Tibial artery (tissue), 4 donors: ENCODE measurements around the gene RAP1GAP2.
"Not testable (repeated sequence)": the region's sequence is repeated elsewhere in the genome, so short reads cannot be mapped to it uniquely, and the experiment has no call there.

Source experiments
- DNase-seq, 2 donors: peaks; one replicate each; pipeline ENCODE4 v3.0.0-alpha.2; 2019
- H3K27ac ChIP-seq, 2 donors: fragments of 200-600 bp; sonication (generic) in 1 of 2; 1 replicate in 1 of 2; 2 replicates in 1 of 2; pipeline ENCODE4 v1.5.1; 2018 to 2019; ENCODE audit warnings: mild to moderate bottlenecking in 1 of 2
- H3K27me3 ChIP-seq, 2 donors: fragments of 200-600 bp; sonication (generic) in 1 of 2; one replicate each; pipeline versions ENCODE4 v1.5.1 to v1.6.0; 2016 to 2019
- H3K36me3 ChIP-seq, 3 donors: fragments of 200-600 bp; sonication (generic) in 2 of 3; one replicate each; pipeline ENCODE4 v1.5.1; 2016 to 2019; ENCODE audit warnings: mild to moderate bottlenecking in 2 of 3
- H3K4me1 ChIP-seq, 4 donors: fragments of 200-600 bp; sonication (generic) in 2 of 4; 1 replicate in 3 of 4; 2 replicates in 1 of 4; pipeline ENCODE4 v1.5.1; 2016 to 2019
- H3K4me3 ChIP-seq, 2 donors: fragments of 200-600 bp; sonication (generic) in 1 of 2; 1 replicate in 1 of 2; 2 replicates in 1 of 2; pipeline ENCODE4 v1.5.1; 2018 to 2019; ENCODE audit warnings: mild to moderate bottlenecking in 2 of 2
- H3K9me3 ChIP-seq, 3 donors: fragments of 200-600 bp; sonication (generic) in 1 of 3; one replicate each; pipeline ENCODE4 v1.5.1; 2016 to 2019
- intact Hi-C: fragments of 100-400 bp; cut with DNase I; formaldehyde crosslinking; loops from one replicate; pipeline ENCODE4 v1.15.0; 2023; ENCODE audit warnings: low total_unique reads
- TF ChIP-seq, protein P1 (sequence below), 2 experiments: fragments of 200-600 bp in 1 of 2; fragments of 450-650 bp in 1 of 2; IDR thresholded peaks; one replicate each; pipeline ENCODE4 v1.5.1; 2017 to 2019; ENCODE audit warnings: antibody characterized with exemption in 2 of 2, mild to moderate bottlenecking in 1 of 2, moderate library complexity in 1 of 2

The RAP1GAP2 gene

DNA sequence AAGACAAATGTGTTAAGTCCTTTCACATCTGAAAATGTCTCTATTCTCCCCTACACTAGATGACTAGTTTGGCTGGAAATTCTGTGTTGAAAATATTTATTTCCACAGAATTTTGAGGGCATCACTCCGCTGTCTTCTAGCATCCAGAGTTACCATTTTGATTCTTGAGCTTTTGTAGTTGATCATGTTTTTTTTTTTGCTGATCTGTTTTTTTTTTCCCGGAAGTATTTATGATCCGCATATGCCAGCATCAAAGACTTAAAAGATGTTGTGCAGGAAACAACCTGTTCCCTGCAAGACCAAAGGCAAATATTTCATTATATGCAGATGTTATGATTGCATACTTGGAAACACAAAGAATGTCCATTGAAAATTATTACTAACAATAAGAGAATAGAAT lies 250.5 kb downstream of the RAP1GAP2 start:
- TF ChIP-seq, protein P1, sequence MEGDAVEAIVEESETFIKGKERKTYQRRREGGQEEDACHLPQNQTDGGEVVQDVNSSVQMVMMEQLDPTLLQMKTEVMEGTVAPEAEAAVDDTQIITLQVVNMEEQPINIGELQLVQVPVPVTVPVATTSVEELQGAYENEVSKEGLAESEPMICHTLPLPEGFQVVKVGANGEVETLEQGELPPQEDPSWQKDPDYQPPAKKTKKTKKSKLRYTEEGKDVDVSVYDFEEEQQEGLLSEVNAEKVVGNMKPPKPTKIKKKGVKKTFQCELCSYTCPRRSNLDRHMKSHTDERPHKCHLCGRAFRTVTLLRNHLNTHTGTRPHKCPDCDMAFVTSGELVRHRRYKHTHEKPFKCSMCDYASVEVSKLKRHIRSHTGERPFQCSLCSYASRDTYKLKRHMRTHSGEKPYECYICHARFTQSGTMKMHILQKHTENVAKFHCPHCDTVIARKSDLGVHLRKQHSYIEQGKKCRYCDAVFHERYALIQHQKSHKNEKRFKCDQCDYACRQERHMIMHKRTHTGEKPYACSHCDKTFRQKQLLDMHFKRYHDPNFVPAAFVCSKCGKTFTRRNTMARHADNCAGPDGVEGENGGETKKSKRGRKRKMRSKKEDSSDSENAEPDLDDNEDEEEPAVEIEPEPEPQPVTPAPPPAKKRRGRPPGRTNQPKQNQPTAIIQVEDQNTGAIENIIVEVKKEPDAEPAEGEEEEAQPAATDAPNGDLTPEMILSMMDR (IDR thresholded peaks at IDR 0.05) = no peak
- Histone ChIP-seq H3K4me1 (peaks cover 0 to 7% (median 2%) of the 10 kb centered on the region in 4 donors), H3K27me3 (peaks cover 0 to 4% of the 10 kb centered on the region in 2 donors), H3K36me3 (no peaks in the 10 kb centered on the region), H3K27ac (no peak overlapping the region), H3K4me3 (no peak overlapping the region), H3K9me3 (peaks cover 0 to 14% (median 8%) of the 10 kb centered on the region in 3 donors)
- no peak for DNase-seq
- intact Hi-C loops = no loop called here

DNA sequence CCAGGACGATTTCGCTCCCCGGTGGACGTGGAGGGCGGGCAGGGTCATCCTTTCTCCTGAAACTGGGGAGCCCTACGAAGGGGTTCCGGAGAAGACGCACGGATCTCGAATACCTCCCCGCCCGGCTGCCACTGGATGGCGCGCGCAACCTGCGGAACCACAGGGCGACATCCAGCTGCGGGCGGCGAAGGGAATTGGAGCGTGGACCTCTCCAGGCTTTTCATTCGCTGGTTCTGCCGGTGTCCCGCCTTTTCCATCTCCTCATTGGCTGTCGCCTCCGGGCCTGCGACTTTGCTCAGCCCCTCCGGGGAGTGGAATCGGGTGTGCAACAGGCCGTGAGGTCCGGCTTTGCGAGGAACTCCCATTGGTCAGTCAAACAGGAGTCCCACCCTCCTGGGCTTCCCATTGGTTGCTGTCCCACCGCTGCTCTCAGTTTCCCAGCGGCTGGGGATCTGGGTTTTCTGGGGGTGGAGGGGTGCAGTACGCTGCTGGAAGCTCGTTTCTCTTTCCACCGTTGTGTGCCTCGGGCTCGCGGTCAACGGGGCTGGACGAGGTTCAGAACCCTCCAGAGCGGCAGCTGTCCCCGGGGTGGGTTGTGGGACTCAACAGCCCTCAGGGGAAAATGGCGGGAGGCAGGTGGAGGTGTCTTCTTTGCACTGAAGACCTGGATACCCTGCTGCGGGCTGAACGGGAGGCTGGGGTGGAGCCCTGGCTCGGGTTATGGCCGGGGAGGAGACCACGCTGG lies 252.7 kb downstream of the RAP1GAP2 start:
- Histone ChIP-seq H3K36me3 (no peaks in the 10 kb centered on the region), H3K27ac (peak overlapping the region in 1 of 2 donors; percentile 46), H3K9me3 (peaks cover 0 to 8% (median 5%) of the 10 kb centered on the region in 3 donors), H3K4me1 (peaks cover 0 to 7% (median 2%) of the 10 kb centered on the region in 4 donors), H3K4me3 (peak overlapping the region; percentile 55 to 69), H3K27me3 (peaks cover 0 to 1% of the 10 kb centered on the region in 2 donors)
- TF ChIP-seq, protein P1 (IDR thresholded peaks at IDR 0.05) = peak; percentile 52 to 63
- peak; percentile 95 to 96 for DNase-seq
- intact Hi-C loops = no loop called here

- intact Hi-C loops = no loop called here
- H3K4me1 ChIP-seq = peaks cover 0 to 7% (median 2%) of the 10 kb centered on the region in 4 donors
- H3K36me3 ChIP-seq = no peaks in the 10 kb centered on the region
- TF ChIP-seq, protein P1 (IDR thresholded peaks at IDR 0.05) = no peak
- H3K27me3 ChIP-seq = no peaks in the 10 kb centered on the region
- no peak overlapping the region for H3K27ac ChIP-seq
- no peak for DNase-seq
- H3K9me3 ChIP-seq = no peaks in the 10 kb centered on the region
- H3K4me3 ChIP-seq = peak overlapping the region; percentile 55 to 69
Measured at GRCh38 chr17:3049705-3050295, 253.6 kb downstream of the RAP1GAP2 start.

DNA sequence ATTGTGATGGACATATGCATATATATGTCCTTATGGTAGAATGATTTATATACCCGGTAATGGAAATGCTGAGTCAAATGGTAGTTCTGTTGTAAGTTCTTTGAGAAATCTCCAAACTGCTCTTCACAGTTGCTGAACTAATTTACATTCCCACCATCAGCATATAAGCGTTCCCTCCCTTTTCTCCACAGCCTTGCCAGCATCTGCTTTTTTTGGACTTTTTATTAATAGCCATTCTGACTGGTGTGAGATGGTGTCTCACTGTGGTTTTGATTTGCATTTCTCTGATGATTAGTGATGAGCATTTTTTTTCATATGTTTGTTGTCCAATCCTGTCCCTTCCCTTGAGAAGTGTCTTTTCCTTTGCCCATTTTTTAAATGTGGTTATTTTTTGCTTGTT lies 258.6 kb downstream of the RAP1GAP2 start:
- H3K9me3 ChIP-seq, H3K27ac ChIP-seq, intact Hi-C loops, H3K4me3 ChIP-seq, H3K36me3 ChIP-seq, H3K27me3 ChIP-seq, H3K4me1 ChIP-seq, DNase-seq: not testable (repeated sequence)

DNA sequence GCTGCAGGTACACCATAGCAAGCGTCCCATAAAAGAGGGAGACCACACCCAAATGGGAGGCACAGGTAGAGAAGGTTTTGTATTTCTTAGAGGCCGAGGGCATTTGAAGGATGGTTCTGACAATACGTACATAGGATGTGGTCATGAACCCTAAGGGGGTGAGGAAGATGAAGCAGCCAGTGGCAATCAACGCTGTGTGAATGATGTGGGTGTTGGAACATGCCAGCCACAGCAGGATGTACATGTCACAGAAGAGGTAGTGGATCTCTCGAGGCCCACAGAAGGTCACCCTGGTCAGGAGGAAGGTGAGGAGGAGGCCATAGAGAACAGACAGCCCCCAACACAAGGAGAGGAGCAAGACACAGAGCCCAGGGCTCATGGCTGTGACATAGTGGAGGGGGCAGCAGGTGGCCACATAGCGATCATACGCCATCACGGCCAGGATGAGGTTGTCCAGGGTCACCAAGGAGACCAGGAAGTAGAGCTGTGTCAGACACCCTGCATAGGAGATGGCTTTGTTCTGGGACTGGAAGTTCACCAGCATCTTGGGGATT lies 266.7 kb downstream of the RAP1GAP2 start:
- H3K4me3 ChIP-seq, H3K9me3 ChIP-seq, intact Hi-C loops, H3K36me3 ChIP-seq, H3K27ac ChIP-seq, DNase-seq, H3K4me1 ChIP-seq, H3K27me3 ChIP-seq: not testable (repeated sequence)

DNA sequence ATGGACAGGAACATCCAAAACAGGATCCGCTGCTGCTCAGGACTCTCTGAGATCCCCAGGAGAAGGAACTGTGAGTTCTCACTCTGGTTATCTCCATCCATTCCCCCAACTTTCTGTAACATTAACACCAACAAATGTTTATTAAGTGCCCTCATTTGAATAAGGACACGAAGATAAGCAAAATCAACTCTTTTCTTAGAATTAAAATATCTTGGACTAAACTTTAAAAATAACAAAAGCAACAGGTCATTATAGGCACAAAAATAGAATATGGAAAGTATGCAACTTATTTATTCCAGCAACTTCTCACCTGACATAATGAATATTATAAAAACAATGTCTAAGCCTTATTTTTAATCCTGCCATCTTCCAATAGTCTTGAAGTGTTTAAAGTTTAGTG lies 267.3 kb downstream of the RAP1GAP2 start, which contains the start of gene OR1D5:
Gene OR1D5 (minus strand): TSS at position 101 of the 400 bp plus-strand sequence. CDS start 0 bp downstream, at position 101.
- H3K4me3 ChIP-seq, H3K4me1 ChIP-seq, H3K27ac ChIP-seq, DNase-seq, H3K36me3 ChIP-seq, H3K27me3 ChIP-seq, H3K9me3 ChIP-seq, intact Hi-C loops: not testable (repeated sequence)

- H3K36me3 ChIP-seq, DNase-seq, H3K9me3 ChIP-seq, intact Hi-C loops, H3K27me3 ChIP-seq, H3K4me1 ChIP-seq, H3K4me3 ChIP-seq, H3K27ac ChIP-seq: not testable (repeated sequence)
Measured at GRCh38 chr17:3065192-3065591, 269.0 kb downstream of the RAP1GAP2 start.

- DNase-seq, H3K27ac ChIP-seq, H3K36me3 ChIP-seq, intact Hi-C loops, H3K4me1 ChIP-seq, H3K27me3 ChIP-seq, H3K4me3 ChIP-seq, H3K9me3 ChIP-seq: not testable (repeated sequence)
Measured at GRCh38 chr17:3073850-3074249, 277.6 kb downstream of the RAP1GAP2 start.
